AG04450 (cell line): ENCODE data around the gene EIF1. TPM values are rescaled to one million over a fixed set of nuclear protein-coding genes. Genes with fewer than 3 reads are reported as not detected.

Experiments
- CTCF ChIA-PET: fragments of 300-600, 350-600 bp; formaldehyde crosslinking; extraction: SDS; loops from one replicate; lab custom pipeline; 2022; ENCODE audit warnings: antibody characterized with exemption, inconsistent platforms; lab: Charles Lee
- POLR2A ChIA-PET: fragments of 350-600 bp; formaldehyde crosslinking; extraction: SDS; loops from one replicate; lab custom pipeline; 2021; ENCODE audit warnings: antibody characterized with exemption, inconsistent platforms; lab: Yijun Ruan, JAX
- DNase-seq: peaks from one replicate; pipeline ENCODE4 v3.0.0-alpha.2; 2011; ENCODE audit warnings: low read depth, low spot score
- H3K27ac ChIP-seq: one replicate; pipeline ENCODE4 v1.5.1; 2012; ENCODE audit warnings: low read depth, low read length, control low read depth
- H3K27me3 ChIP-seq: one replicate; pipeline ENCODE4 v1.6.0; 2012; ENCODE audit warnings: low read length; ENCODE audit not compliant: control insufficient read depth, insufficient read depth
- H3K4me3 ChIP-seq: 2 replicates; pipeline ENCODE4 v1.5.1; 2011; ENCODE audit warnings: mild to moderate bottlenecking, low read depth, low read length, control low read depth
- H3K9me3 ChIP-seq: 2 replicates; pipeline ENCODE4 v1.5.1; 2012; ENCODE audit warnings: low read length; ENCODE audit not compliant: control insufficient read depth, insufficient read depth
- CTCF ChIP-seq: IDR thresholded peaks from 2 replicates; pipeline ENCODE4 v1.5.1; 2011; ENCODE audit warnings: low read depth, low read length, control low read depth, inconsistent platforms
- polyA plus RNA-seq: library from polyadenylated mRNA; depleted of rRNA; stranded (reverse); fragments of >200 nt; gene quantifications from 2 replicates; pipeline ENCODE4 v1.2.3, GENCODE V29; 2011; rRNA removed
- small RNA-seq: library from RNA; depleted of rRNA; stranded (forward); fragments of <200 nt; gene quantifications from one replicate; pipeline ENCODE3, GENCODE V24; 2012; ENCODE audit warnings: low read depth; ENCODE audit not compliant: insufficient read length

Gene EIF1
- polyA plus RNA-seq, 1 experiment = 549 TPM

- ChIA-PET CTCF (interaction anchor here (2.7 kb wide), 1 partner anchor 62 kb away, joined by 20 read pairs; no protein-coding TSS in a partner anchor), POLR2A (no interaction called here)
- no peaks in the 10 kb centered on the region; the same call in 1 of the 2 replicates for H3K9me3 ChIP-seq
- DNase-seq = no peak
- no peak overlapping the region for H3K4me3 ChIP-seq
- peaks cover 38% of the 10 kb centered on the region for H3K27me3 ChIP-seq
- no peak for TF ChIP-seq CTCF
- no peak overlapping the region for H3K27ac ChIP-seq
Measured at GRCh38 chr17:41738801-41739112, 50.1 kb downstream of the EIF1 start.

- no peak for DNase-seq
- TF ChIP-seq CTCF = no peak
- POLR2A ChIA-PET = no interaction called here
- H3K4me3 ChIP-seq = no peak overlapping the region
- CTCF ChIA-PET = interaction anchor here (2.7 kb wide), 1 partner anchor 61 kb away, joined by 20 read pairs; no protein-coding TSS in a partner anchor
- H3K27me3 ChIP-seq = peaks cover 29% of the 10 kb centered on the region
- no peak overlapping the region for H3K27ac ChIP-seq
- no peaks in the 10 kb centered on the region for H3K9me3 ChIP-seq
Measured at GRCh38 chr17:41739661-41740352, 51.1 kb downstream of the EIF1 start.

- no peak overlapping the region for H3K4me3 ChIP-seq
- H3K9me3 ChIP-seq = no peaks in the 10 kb centered on the region
- H3K27ac ChIP-seq = no peak overlapping the region
- POLR2A ChIA-PET = no interaction called here
- DNase-seq = no peak
- no peak for TF ChIP-seq CTCF
- CTCF ChIA-PET = interaction anchor here (2.7 kb wide), 1 partner anchor 61 kb away, joined by 20 read pairs; no protein-coding TSS in a partner anchor
- peaks cover 22% of the 10 kb centered on the region for H3K27me3 ChIP-seq
Measured at GRCh38 chr17:41740506-41740905, 51.8 kb downstream of the EIF1 start.

- CTCF ChIA-PET = interaction anchor here (1.5 kb wide), 1 partner anchor 60 kb away, joined by 7 read pairs; no protein-coding TSS in a partner anchor
Measured at GRCh38 chr17:41741709-41742108, 53.0 kb downstream of the EIF1 start.

More at GRCh38 chr17:41741709-41742108, 53.0 kb downstream of the EIF1 start:
- H3K4me3 ChIP-seq = no peak overlapping the region
- no peak overlapping the region for H3K27ac ChIP-seq
- H3K27me3 ChIP-seq = peaks cover 15% of the 10 kb centered on the region
- POLR2A ChIA-PET = interaction anchor here (1.1 kb wide), 1 partner anchor 60 kb away, joined by 3 read pairs; no protein-coding TSS in a partner anchor
- no peak for TF ChIP-seq CTCF
- no peak for DNase-seq
- no peaks in the 10 kb centered on the region for H3K9me3 ChIP-seq

Small RNA genes within 50 kb of the gene (small RNA-seq; reads per million reads assigned to genes)
- gene RN7SL399P (not detected), gene RNA5SP442 (0.81 reads per million)

Other genes with a start within 250 kb of the EIF1 start
- gene KRT38, start 247.9 kb upstream of the EIF1 start, polyA plus RNA-seq = 0.11 and 0.17 TPM in 2 replicates
- 0.09 and 0.14 TPM in 2 replicates for gene KRT32, start 221.5 kb upstream of the EIF1 start, polyA plus RNA-seq
- gene KRT35, start 207.7 kb upstream of the EIF1 start, polyA plus RNA-seq = not detected in 2 replicates
- gene KRT36, start 199.0 kb upstream of the EIF1 start, polyA plus RNA-seq = not detected in 2 replicates
- gene KRT13, start 183.3 kb upstream of the EIF1 start, polyA plus RNA-seq = 0.05 TPM in 1 of 2 replicates, not detected in the other
- 1.4 and 1.8 TPM in 2 replicates for gene KRT15, start 170.0 kb upstream of the EIF1 start, polyA plus RNA-seq
- 19.7 and 27.6 TPM in 2 replicates for gene KRT19, start 160.6 kb upstream of the EIF1 start, polyA plus RNA-seq
- gene KRT9, start 116.8 kb upstream of the EIF1 start, polyA plus RNA-seq = not detected in 2 replicates
- 0.09 TPM in 1 of 2 replicates, not detected in the other for gene KRT14, start 102.0 kb upstream of the EIF1 start, polyA plus RNA-seq
- gene KRT16, start 76.1 kb upstream of the EIF1 start, polyA plus RNA-seq = not detected in 2 replicates
- 2.8 and 4.9 TPM in 2 replicates for gene KRT17, start 64.3 kb upstream of the EIF1 start, polyA plus RNA-seq
- gene GAST, start 23.4 kb downstream of the EIF1 start, polyA plus RNA-seq = not detected in 2 replicates
- gene HAP1, start 45.8 kb downstream of the EIF1 start, polyA plus RNA-seq = 0.04 and 0.07 TPM in 2 replicates
- 13.5 and 25.7 TPM in 2 replicates for gene JUP, start 97.8 kb downstream of the EIF1 start, polyA plus RNA-seq
- gene P3H4, start 123.1 kb downstream of the EIF1 start, polyA plus RNA-seq = 51.5 and 58.8 TPM in 2 replicates
- 487 and 624 TPM in 2 replicates for gene FKBP10, start 124.1 kb downstream of the EIF1 start, polyA plus RNA-seq
- 97.4 and 106 TPM in 2 replicates for gene NT5C3B, start 147.3 kb downstream of the EIF1 start, polyA plus RNA-seq
- 0.06 TPM in 2 replicates for gene KLHL10, start 148.9 kb downstream of the EIF1 start, polyA plus RNA-seq
- 7.6 and 9.3 TPM in 2 replicates for gene KLHL11, start 176.5 kb downstream of the EIF1 start, polyA plus RNA-seq
- gene ACLY, start 230.1 kb downstream of the EIF1 start, polyA plus RNA-seq = 161 and 163 TPM in 2 replicates
- 0.47 and 0.56 TPM in 2 replicates for gene ODAD4, start 241.7 kb downstream of the EIF1 start, polyA plus RNA-seq